Activated T-helper 1 cell treated with Interleukin-2 at 50 U/mL for 16 hours (primary cell): Measurements from ENCODE around the gene E2F3.

Experiments
- DNase-seq: peaks from one replicate; pipeline ENCODE4 v3.0.0-alpha.2; 2020; ENCODE audit warnings: low read depth

The E2F3 gene

DNA sequence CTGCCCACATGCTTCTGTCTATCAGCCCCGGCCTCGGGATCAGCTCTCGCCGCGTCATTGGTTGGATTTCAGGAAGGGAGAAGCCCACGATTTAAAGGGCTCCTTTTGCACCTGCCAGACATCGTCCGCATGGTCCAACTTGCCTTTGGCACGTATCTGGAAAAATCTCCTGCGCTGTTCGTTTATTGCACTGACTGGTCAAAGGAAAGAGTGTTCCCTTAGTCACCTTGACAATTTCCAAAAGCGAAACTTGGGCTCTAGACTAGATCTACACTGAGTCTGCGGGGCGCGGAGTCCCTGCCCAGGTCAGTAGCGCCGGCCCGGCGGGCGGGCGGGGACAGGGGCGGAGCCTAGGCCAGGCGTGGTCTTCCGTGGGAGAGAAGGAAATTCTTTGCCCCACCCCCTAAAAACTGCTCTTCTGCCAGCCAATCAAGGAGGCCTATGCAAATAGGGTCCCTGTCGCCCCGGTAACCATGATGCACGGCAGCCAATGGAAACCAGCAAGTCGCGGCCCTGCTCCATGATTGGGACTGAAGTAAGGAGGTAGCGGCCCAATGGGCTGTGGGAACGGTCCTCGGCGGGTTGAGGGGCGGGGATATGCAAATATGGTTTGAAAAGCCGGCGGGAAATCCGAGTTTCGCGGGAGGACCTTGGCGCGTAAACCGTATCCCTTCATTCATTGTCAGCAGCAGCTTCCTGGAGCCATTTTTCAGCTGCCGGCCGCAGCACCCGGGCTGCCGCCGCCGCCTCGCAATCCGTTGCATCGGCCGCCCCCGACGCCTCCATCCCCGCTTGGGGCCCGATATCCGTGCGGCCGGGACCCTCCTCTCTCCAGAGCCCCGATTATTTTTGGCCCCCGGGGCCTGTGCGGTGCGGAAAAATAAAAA, at the start of gene E2F3:
Gene E2F3 (plus strand): TSS at position 675 of the 887 bp plus-strand sequence. CDS start 354 bp downstream, outside the sequence.
- DNase-seq, result peak; percentile 97

DNA sequence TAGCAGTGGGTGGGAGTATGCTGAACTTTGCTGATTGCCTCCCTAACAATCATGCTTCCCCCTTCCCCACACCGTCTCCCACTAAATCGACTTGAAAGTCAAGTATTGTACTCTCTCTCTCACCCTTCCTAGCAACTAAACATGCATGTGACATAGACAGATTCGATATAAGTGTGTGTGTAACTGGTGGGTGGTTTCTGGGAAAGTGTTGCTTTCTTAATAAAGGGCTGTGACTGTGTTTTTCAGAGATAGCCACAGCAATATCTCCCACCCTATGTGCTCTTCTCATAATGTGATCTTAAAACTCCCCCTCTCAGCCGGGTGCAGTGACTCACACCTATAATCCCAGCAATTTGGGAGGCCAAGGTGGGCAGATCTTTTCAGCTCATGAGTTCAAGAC, 49.3 kb upstream of the E2F3 start:
- no peak for DNase-seq

DNA sequence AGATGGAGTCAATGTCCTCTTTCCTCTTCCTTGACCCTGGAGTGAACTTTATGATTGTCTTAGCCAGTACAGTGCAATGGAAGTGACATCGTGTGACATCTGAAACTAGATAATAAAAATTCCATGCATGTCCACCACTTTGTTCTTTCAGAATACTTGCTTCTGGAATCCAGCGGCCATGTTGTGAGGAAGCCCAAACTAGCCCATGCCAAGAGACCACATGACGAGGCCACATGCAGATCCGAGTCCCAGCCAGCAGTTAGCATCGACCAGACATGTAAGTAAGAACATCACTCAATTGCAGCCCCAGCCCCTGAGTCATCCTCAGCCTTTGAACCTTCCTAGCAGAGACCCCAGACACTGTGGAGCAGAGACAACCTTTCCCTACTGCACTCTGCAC, 48.5 kb upstream of the E2F3 start:
- DNase-seq, result no peak

DNA sequence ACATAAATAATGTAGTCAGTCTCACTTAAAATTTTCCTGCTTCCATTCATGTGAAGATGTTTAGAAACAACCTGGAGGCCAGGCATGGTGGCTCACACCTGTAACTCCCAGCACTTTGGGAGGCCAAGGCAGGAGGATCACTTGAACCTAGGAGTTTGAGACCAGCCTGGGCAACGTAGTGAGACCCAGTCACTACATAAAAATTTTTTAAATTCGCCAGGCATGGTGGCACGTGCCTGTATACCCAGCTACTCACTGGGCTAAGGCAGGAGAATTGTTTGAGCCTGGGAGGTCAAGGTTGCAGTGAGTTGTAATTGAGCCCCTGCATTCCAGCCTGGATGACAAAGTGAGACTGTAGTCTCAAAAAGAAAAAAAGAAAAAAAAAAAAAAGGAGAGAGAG, 47.3 kb upstream of the E2F3 start:
- no peak for DNase-seq

DNA sequence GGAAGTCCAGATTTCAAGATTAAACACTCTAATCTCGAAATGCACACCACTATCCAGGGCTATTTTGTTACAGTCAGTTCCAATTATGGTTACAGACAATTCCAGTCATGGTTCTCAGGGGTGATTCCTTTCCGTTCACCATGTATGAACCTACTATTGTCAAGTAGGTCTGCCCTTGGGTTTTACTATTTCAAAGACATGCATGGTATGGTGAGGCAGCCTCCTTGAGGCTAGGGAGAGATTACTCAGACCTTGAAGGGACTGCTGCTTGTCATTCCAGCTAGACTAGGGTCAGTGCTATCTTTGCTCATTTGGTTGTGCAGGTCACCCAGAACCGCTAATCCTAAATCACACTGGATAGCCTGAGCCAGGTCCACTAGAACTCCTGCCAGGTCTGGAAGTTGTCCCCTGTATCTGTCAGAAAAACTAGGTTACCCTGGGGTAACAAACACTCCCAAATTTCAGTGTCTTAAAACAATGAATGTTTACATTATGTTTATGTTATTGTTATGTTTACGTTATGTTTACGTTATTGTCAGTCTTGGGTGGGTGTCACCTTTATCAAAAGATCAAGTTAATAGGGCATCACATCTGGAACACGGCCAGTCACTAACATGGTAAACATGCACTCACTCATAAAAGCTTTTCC, 41.1 kb upstream of the E2F3 start:
- no peak for DNase-seq

DNA sequence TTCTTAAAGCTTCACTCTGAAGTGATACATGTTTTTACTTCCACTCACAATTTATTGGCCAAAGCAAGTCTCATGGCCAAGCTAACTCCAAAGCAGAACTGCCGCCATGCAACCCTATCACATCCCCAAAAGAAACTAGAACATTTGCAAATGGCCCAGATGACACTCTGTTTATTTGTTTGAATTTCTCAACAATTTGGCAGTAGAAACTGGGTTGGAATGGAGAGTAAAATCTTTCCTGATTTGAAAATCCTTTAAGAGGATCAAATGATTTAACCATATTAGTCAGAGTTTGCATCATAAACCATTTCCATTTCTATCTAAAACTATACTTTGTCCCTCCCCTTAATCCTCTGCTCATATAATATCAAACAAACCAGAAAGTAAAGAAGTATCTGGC, 39.1 kb upstream of the E2F3 start:
- no peak for DNase-seq

DNA sequence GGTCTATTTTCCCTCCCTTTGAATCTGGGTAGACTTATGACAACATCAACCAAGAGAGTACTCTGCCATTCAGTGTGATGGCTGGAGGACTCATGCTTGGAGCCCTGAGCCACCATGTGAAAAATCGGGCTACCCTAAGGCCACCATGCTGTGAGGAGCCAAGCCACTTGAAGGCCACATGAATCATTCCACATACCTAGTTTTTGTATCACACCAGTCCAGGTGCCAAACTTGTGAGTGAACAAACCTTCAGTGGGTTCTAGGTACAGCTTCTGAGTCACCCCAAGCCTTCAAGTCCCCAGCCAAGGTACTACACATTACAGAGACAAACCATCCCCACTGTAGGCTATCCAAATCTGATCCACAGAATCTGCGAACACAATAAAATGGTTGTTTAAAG, 37.4 kb upstream of the E2F3 start:
- DNase-seq, result no peak

DNA sequence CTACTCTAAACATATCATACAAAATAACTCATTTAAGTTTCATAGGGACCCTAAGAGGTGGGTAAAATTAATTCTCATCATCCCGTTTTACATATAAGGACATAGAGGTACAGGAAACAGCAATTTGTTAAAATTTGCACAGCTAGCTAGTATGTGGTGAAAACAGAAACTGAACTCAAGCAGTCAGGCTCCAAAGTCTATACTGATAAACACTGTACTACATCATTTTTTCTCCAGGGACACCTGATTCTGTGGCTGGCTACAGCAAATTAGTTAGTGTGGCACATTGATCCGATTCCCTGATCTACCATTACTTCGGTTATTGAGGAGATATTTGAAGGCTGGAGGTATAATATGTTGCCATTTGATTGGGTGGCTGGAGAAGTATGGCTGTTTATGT, 36.2 kb upstream of the E2F3 start:
- DNase-seq, result no peak

DNA sequence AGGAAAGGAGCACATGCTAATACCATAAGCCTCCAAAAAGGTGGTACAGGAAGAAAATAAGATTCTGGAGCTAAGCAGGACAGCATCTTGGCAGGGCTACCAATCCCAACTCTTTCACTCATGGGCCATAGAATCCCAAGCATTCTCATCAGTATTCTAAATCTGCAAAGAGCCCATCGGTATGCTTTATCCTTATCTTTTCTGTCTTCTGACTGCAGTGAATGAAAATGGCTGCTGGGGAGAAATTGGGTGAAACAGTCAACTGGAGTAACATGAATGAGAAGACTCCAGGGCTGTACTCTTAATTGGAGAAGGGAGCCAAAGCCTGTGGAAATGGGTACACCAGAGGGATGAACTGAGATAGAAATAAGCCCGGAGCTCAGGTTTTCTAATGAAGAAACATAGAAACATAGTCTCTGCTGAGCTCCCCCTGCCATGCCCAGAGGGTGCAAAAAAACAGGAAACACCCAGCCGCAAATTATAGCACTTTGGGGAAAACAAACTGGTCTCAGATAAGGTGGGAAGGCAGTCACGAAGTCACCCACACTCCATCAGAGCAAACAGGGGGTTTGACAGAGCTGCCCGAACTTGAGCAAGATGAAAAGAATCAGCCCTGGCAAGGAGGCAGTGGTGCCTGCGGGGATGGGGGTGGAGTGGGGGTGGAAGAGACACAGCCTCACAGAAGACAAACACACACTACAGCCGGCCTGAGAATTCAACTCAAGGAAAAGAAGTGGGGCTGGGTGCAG, 35.4 kb upstream of the E2F3 start:
- DNase-seq, result peak; percentile 38

DNA sequence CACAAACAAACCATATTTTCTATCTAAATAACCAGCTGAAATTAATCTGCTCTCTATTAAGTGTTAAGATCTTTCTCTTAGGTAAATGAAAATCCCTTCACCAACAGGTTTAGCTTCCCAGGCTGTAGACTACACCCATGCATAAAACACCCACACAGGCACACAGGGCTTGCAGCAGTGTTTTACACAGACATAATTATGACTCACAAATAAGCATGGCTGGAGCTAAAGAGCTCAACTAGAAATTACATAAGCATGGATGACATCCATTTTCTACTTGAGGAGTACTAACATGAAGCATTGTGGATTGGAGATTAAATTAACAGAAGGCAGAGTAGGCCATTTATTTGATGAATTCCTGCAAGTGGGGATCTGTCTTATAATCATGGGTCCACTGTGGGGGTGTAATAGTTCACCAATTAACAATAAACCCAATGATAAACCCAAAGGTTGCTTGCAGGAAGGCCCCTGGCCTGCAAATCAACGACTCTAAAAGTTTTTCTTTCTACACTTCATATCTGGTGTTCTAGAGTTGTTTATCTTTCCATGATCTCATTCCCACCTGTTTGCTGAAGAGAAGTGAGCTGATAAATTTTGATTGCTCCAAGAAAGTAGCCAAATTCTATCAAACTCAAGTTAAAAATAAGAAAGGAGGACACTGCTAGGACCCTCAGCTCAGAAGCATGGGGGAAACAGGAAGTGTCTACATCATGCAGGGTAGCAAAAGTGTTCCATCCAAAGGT, 33.8 kb upstream of the E2F3 start:
- no peak for DNase-seq

DNA sequence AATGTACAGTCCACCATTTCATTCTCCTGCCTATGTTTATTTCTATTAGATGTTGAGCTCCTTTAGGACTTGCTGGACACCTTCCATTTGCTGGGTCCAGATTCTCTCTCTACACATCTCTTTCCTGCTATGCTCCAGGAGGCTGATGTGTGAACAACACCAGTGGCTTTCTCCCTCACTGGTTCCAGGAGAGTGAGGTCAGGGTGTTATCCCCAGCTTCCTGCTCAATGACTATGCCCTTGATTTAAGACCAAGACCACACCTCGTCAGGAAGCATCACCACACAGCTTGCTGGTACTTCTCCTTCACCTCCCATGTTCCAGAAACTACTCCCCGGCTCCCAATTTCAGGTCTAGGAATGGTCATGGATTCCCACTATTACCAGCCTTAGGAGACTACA, 31.3 kb upstream of the E2F3 start:
- DNase-seq, result no peak

DNA sequence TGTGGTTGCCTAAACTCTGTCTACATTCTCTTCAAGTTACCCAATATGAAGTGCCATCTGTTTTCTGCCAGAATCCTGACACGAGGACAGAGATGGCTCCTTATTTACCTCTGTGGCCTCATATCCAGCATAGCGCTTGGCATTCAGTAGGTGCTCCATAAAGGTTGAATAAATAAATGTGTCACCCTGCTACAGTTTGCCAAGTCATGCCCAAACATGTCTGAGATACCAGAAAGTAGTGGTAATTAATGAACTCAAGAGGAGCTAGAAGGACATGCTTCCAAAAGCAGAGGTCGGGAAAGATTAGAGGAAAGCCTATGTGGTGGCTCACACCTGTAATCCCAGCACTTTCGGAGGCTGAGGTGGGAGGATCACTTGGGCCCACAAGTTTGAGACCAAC, 30.9 kb upstream of the E2F3 start:
- no peak for DNase-seq

DNA sequence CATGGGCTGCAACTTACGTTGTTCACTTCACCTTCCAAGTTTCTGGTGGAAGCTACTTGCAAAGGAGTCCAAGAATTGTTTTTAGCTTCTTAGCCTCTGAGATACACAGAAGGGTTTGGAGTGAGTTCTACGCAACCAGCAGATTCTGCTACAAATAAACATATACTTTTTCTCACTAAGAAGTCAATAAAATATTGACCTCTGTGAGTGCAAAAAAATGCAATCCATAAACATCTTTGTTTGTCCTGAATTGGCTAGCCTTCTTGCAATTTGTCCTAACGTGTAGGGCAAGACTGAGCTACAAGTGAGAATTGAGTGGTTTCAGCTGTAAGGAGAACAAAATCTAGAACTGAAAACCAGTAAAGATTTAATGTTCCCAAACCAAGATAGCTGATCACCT, 26.2 kb upstream of the E2F3 start:
- no peak for DNase-seq

DNA sequence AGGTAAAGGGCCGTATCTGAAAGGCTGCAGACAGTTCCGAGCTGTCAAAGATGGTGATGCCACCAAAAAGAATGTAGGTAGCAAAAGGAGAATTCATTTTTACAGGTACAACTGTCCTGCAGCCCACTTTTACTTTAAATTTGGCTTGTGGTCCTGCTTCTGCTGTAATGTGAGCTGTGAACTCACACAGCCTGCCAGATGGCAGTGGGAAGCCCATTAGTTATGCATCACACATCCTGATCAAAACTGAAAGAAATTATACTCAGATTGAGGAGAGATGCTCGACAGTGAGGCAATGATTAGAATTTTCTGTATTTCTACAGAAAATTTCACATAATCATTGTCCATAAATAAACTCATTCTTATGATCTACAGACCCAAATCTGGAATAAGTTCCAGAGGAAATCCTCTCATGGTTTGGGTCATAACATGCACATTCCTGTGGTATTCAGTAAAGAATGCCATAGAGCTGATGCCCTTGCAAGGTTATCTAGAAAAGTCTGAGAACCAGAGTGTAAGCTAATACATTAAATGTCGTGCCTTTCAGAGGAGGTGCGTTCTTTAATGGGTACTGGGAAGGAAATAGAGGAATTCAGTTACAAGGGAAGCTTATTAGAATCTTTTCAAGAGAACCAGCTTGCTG, 23.9 kb upstream of the E2F3 start:
- DNase-seq, result no peak

DNA sequence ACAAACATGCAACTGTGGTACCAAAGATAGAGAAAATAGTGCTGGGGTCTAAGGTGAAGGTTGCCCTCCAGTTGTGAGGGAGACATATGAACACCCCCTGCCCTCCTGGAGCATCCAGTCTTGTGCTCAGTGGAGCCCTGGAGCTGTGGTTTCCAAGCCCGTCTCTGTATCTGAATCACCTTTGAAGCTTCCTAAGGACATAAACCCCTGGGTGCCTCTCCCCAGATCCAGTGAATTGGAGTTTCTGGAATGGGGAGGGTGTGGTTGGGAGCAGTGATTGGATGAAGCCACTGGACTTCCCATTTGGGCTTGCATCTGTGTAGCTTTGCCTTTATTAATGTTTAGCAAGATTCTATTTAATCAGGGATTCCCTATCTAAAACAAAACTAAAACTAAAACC, 22.4 kb upstream of the E2F3 start:
- no peak for DNase-seq

DNA sequence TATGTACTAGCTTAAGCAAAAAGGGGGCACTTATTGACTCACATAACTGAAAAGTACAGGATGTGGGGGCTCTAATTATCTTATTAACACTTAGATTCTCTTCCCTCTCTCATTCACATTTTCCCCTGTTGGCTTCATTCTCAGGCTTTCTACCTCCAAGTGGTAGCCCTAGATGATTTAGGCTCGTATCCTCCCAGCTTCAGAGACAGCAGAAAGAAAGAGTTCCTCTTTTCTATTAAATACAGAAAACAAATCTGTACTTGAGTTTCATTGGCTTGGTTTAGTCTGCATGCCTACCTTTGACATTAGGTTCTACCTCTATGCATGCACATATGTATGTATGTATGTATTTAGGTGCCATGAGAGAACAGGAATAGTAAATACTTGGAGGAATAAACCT, 15.5 kb upstream of the E2F3 start:
- DNase-seq, result no peak

DNA sequence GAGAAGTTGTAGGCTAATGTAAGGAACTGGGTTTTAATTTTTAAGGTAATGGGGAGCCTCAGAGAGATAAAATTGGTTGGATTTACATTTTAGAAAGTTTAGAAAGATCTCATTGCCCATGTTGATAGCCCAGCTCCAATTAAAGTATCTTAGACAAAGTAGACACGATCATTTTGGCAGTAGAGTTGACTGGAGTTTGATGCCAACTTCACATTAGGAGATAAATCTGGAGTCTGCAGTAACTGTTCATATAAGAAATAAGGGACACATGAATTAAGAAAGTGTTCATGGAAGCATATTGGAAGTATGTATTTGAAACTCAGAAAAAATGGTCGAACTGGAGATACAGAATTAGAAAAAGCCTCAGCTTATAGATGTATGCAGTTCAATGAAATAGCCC, 12.6 kb upstream of the E2F3 start:
- no peak for DNase-seq

DNA sequence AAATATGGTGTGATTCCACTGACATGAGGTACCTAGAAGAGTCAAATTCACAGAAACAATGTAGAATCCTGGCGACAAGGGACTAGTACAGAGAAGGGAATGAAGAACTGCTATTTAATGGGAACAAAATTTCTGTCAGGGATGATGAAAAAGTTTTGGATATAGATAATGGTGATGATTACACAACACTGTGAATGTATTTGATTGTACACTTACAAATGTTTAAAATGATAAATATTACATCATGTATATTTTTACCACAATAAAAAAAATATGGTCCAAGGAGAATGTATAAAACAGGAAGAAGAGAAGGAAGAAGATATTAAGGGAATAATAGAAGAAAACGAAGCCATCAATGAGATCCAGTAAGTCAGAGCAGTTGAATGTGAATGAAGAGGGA, 8.4 kb upstream of the E2F3 start:
- no peak for DNase-seq

DNA sequence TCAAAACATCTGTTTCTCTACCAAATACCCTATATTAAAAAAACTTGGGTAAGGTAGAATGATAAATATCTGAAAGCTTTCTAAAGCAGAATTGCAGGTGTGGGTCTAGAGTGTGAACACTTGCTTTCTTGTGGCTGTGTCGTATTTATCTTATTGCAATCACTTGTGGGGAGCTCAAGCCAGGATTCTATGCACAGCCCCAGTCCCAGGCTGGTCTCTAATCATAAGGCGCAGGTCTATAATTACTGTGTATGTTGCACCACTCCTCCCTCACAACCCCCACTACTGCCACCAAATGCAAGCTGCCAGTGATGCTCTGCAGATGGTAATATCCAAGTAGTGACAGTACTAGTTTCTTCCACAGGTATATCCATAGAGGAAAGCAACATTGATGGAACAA, 2.2 kb upstream of the E2F3 start:
- no peak for DNase-seq

DNA sequence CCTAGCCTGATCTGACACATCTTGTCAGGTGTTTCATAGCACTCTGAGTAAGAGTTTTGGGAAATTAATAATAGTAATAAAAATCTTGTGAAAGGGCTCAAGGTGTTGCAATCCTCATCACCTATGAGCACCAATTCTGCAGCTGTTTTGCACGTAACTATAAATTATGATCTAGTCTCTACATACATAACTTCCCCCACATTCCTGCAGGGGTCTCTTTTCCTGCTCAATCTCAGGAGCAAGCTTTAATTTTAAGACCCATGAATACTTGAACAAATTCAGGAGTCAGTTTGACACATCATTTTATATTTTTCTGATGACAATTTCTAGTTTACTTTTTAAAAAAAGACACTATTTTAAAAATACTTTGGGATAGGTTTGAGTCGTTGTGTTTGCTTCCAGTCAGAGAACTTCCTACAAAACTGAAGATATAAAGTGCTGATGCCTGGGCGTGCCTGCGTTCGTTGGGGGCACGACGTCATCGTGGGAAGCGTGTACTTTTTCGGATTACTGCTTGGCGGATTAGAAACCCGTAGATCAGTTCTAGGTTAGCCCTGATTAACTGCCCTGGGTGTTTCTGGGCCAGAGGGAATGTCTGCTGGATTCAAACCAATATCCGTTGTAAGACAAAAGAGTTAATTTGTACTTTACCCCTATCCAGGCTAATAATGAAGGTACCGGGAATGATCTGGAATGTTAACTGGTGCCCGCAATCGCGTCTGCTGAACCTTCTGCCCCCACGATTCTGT, 1.0 kb upstream of the E2F3 start:
- DNase-seq, result no peak

DNA sequence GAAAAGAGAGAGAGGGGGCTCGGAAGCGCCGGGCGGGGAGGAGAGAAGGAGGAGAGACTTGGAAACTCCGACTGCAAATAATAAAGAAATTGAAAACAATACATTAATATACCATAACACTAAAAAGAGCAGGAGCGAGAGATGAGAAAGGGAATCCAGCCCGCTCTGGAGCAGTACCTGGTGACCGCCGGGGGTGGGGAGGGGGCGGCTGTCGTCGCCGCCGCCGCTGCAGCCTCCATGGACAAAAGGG, 338 bp downstream of the E2F3 start:
- no peak for DNase-seq
